Urinary bladder (tissue), 4 donors: Measurements from ENCODE around the gene PIAS4. TPM values are rescaled to one million over a fixed set of nuclear protein-coding genes. Genes with fewer than 3 reads are reported as not detected.

Source experiments
- DNase-seq: peaks from one replicate; pipeline ENCODE4 v3.0.0-alpha.2; 2015; ENCODE audit errors: extremely low spot score
- H3K27ac ChIP-seq: one replicate; pipeline ENCODE4 v1.5.1; 2013; ENCODE audit warnings: low read depth, mild to moderate bottlenecking, moderate library complexity
- H3K36me3 ChIP-seq: one replicate; pipeline ENCODE4 v1.6.1; 2013; ENCODE audit warnings: mild to moderate bottlenecking, moderate library complexity; ENCODE audit not compliant: insufficient read depth
- H3K4me1 ChIP-seq: one replicate; pipeline ENCODE4 v1.6.1; 2013; ENCODE audit warnings: mild to moderate bottlenecking, moderate library complexity; ENCODE audit not compliant: insufficient read depth
- H3K4me3 ChIP-seq: one replicate; pipeline ENCODE4 v1.5.1; 2013; ENCODE audit warnings: low read depth, low read length
- WGBS: extraction: QIAGEN DNeasy Blood & Tissue Kit; methylation state at CpG from one replicate; pipeline ENCODE4 v1.1.7; 2013; 5-methylcytosine and 5-hydroxymethylcytosine counted together
- polyA plus RNA-seq: library from polyadenylated mRNA; stranded (reverse); fragments of 200-250 nt; gene quantifications from one replicate; pipeline ENCODE4 v1.2.3, GENCODE V29; 2013
- total RNA-seq: library from RNA; depleted of rRNA; stranded (reverse); fragments of >200 nt; gene quantifications from one replicate; pipeline ENCODE4 v1.2.3, GENCODE V29; 2014
- donor health status: healthy with polysubstance abuse.
- donor health status: healthy.

The PIAS4 gene
- total and polyA plus RNA-seq, 2 donors, result 20.2 to 25.3 TPM

GRCh38 chr19:3970313-3970807 is 37.2 kb upstream of the PIAS4 start:
- WGBS, result under 1% methylated on average over 22 of the region's 22 CpGs
- Histone ChIP-seq H3K27ac (peak overlapping the region; percentile 94), H3K4me1 (no peaks in the 10 kb centered on the region), H3K4me3 (peak overlapping the region; percentile 78), H3K36me3 (no peaks in the 10 kb centered on the region)
- no peak for DNase-seq

GRCh38 chr19:3970808-3971598 is 36.5 kb upstream of the PIAS4 start, which contains the start of gene DAPK3:
Gene DAPK3 (minus strand): TSS chr19:3971099. CDS start chr19:3969735, 1,364 bp downstream.
- under 1% methylated on average over 73 of the region's 73 CpGs for WGBS
- H3K4me3 ChIP-seq, result peak within 1 kb of the TSS; percentile 78
- peak within 1 kb of the TSS; percentile 94 for H3K27ac ChIP-seq
- H3K36me3 ChIP-seq, result peaks cover 3% of the 10 kb centered on the region
- H3K4me1 ChIP-seq, result no peaks in the 10 kb centered on the region
- peak; percentile 96 for DNase-seq

DNA sequence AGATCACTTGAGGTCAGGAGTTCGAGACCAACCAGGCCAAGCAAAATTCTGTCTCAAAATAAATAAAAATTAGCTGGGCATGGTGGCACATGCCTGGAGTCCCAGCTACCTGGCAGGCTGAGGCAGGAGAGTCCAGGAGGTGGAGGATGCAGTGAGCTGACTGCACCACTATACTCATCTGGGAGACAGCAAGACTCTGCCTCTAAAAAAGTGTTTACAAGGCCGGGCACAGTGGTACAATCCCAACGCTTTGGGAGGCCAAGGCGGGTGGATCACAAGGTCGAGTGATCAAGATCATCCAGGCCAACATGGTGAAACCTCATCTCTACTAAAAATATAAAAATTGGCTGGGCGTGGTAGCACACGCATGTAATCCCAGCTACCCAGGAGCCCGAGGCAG is 32.4 kb upstream of the PIAS4 start:
- DNase-seq, result no peak
- H3K27ac ChIP-seq, result no peak overlapping the region
- peaks cover 21% of the 10 kb centered on the region for H3K36me3 ChIP-seq
- 82% methylated on average over 8 of the region's 8 CpGs for WGBS
- H3K4me3 ChIP-seq, result no peak overlapping the region
- H3K4me1 ChIP-seq, result no peaks in the 10 kb centered on the region

DNA sequence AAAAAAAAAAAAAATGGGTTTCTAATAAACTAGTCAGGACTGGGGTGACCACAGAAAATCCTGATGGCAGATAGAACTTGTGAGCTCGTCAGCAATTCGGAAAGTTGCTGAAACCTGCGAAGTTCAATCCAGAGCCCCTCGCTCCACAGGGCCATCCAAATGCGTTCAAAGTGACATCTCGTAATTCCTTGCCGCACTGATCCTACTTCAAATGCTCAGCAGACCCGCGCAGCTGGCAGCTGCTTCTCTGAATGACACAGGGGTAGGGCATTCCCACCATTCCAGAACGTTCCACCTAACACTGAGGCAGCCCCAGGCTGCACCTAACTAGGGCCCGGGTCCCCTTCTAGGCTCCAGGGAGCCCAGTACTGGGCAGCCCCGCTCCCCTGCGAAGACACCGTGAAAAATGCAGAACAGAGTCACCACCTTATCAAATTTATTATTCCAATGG is 31.9 kb upstream of the PIAS4 start:
- no peak for DNase-seq
- Histone ChIP-seq H3K4me3 (no peak overlapping the region), H3K27ac (no peak overlapping the region), H3K36me3 (peaks cover 26% of the 10 kb centered on the region), H3K4me1 (no peaks in the 10 kb centered on the region)
- WGBS, result 81% methylated on average over 14 of the region's 14 CpGs

- DNase-seq, result no peak
- 88% methylated on average over 29 of the region's 29 CpGs for WGBS
- peak overlapping the region; percentile 43 for H3K27ac ChIP-seq
- peaks cover 35% of the 10 kb centered on the region for H3K36me3 ChIP-seq
- H3K4me1 ChIP-seq, result no peaks in the 10 kb centered on the region
- no peak overlapping the region for H3K4me3 ChIP-seq
These were observed 30.9 kb upstream of the PIAS4 start for GRCh38 chr19:3976495-3977241.

DNA sequence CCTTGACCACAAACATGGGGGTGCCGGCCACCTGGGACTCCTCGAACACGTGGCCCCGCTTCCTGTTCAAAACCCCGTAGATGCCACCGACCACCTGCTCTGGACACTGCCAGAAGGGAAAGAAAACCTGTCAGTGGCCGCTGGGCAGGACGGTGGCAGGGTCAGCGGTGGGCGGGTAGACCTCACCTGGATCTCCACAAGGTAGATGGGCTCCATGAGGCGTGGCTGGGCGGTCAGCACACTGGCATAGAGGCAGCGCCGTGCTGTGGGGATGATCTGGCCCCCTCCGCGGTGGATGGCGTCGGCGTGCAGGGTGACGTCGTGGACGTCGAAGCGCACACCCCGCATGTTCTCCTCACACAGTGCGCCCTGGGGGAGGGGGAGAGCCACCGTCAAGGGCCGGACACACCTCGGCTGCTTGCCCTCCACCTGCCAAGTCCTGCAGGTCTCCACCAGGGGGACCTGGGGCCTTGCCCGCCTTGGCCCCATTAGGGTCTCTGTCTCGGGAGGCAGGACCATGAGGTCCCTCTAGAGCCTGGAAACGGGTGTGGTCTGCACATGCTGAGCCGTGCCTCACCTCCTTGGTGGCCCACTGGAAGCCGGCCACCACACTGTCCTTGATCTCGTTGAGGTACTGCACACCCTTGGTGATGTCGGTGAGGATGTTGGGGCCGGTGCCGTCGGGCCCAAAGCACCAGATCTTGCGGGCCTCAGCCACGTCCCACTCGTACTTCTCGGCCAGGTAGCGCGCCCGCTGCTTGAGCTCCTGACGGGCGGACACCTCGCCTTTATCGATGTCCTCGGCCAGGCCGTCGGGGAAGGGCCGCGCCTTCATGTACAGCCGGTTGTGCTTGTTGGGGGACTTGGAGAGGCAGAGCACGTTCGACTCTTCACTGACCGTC is 30.0 kb upstream of the PIAS4 start:
- no peak for DNase-seq
- Histone ChIP-seq H3K4me1 (no peaks in the 10 kb centered on the region), H3K36me3 (peaks cover 43% of the 10 kb centered on the region), H3K4me3 (no peak overlapping the region), H3K27ac (no peak overlapping the region)
- 91% methylated on average over 59 of the region's 59 CpGs for WGBS

DNA sequence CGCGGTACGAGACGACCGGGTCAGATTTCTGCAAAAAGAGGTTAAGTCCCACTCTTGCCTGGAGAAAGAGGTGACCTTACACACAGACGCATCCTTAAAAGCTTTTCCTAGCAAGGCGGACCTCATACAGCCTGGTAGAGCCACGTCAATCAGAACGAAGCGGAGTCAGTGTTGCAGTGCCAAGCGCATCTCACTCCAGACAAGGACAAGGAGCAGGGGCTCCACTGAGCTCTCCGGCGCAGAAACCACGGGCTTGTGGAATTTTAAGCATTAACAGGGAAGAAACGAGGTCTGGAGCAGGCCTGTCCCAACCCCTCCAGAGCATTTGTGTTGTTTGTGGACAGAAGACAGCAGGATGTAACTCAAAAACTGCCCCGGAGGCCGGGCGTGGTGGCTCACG is 29.4 kb upstream of the PIAS4 start:
- Histone ChIP-seq H3K4me1 (no peaks in the 10 kb centered on the region), H3K4me3 (no peak overlapping the region), H3K36me3 (peaks cover 43% of the 10 kb centered on the region), H3K27ac (no peak overlapping the region)
- no peak for DNase-seq
- 94% methylated on average over 19 of the region's 19 CpGs for WGBS

DNA sequence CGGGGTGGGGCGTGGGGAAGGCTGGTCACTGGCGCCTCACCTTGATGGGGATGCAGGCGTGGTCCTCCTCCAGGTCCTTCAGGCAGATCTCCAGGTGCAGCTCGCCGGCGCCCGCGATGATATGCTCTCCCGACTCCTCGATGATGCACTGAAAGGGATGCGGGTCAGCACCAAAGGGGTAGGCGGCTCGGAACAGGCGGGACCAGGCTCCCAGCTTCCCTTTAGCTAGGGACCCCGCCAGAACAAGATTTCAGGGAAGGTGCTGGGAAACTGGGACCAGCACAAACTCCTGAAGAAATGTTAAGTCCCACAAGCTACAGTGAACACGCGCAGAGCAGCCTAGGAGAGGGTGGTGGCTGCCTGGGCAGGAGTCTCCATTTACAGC is 28.3 kb upstream of the PIAS4 start:
- Histone ChIP-seq H3K4me1 (no peaks in the 10 kb centered on the region), H3K4me3 (no peak overlapping the region), H3K36me3 (peaks cover 43% of the 10 kb centered on the region), H3K27ac (no peak overlapping the region)
- no peak for DNase-seq
- WGBS, result 95% methylated on average over 18 of the region's 18 CpGs

- no peak for DNase-seq
- 91% methylated on average over 25 of the region's 25 CpGs for WGBS
- Histone ChIP-seq H3K27ac (no peak overlapping the region), H3K36me3 (peaks cover 43% of the 10 kb centered on the region), H3K4me3 (no peak overlapping the region), H3K4me1 (no peaks in the 10 kb centered on the region)
These were observed 27.7 kb upstream of the PIAS4 start for GRCh38 chr19:3979674-3980352.

DNA sequence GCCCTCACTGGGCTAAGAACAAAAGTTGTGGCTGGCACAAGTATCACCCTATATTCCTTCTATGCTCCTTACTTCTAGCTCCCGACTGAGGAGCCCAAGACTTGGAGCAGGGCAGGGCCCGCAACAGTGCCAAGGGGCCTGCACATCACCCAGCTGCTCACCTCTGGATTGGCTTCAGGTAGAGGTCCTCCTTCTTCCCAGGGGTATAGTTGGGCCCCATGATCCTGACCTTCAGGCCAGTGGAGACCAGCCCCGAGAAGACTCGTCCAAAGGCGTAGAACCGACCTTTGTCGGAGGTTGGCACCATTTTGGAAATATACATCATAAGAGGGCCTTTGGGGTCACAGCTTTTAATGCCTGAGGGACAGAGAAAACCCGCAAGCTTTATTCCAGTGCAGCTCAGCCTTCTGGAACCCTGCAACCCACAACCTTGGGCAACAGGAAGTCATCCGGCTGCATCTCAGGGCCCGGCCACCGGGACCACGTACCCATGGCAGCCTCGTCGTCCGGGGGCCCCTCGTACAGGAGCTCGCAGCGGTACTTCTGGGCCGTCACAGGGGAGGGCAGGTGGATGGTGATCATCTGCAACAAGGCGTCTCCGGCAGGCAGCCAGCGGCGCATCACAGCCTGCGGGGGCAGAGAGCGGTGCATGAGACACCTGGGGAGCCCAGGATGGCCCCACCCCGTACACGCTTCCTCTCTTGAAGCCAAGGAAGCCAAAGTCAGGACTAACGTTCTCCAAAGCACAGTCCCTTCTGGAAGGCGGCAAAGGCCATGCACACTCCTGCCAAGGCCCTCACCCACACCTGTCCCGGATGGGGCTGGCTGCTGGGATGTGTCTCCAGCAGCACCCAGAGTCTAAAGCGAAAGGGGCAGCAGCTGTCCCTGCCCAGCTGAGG is 26.9 kb upstream of the PIAS4 start:
- Histone ChIP-seq H3K4me3 (no peak overlapping the region), H3K4me1 (no peaks in the 10 kb centered on the region), H3K27ac (no peak overlapping the region), H3K36me3 (peaks cover 43% of the 10 kb centered on the region)
- WGBS, result 89% methylated on average over 31 of the region's 31 CpGs
- DNase-seq, result no peak

GRCh38 chr19:3981373-3981735 is 26.2 kb upstream of the PIAS4 start:
- 91% methylated on average over 10 of the region's 10 CpGs for WGBS
- DNase-seq, result no peak
- Histone ChIP-seq H3K4me1 (no peaks in the 10 kb centered on the region), H3K36me3 (peaks cover 38% of the 10 kb centered on the region), H3K4me3 (no peak overlapping the region), H3K27ac (no peak overlapping the region)
